GM19328 (cell line): ENCODE results near the gene VSIG1.

Source experiments
- ATAC-seq: cut with Tn5 transposase; IDR thresholded peaks from one replicate; pipeline ENCODE4 v1.9.1; 2021; ENCODE audit warnings: mild to moderate bottlenecking, moderate library complexity; ENCODE audit not compliant: unreplicated experiment

VSIG1 gene

DNA sequence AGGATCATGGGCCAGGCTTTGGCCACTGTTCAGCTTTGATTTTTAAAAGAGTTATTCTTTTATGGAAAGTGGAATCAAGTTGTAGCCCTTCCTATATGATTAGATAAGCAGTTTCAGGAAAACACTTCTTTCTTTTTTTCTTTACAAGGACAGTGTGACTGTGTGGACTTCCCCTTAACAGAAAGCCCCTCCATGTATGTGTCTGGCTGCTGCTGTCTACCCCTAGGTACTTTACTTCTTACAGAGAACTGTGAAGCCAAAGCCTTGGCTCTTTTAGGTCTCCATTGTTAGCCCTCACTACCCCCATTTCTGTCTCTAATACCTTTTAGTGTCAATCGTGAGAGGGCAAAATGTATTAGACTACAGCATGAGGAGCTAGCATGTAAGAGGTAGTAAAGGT, 19.1 kb downstream of the VSIG1 start:
- ATAC-seq, result no peak

GRCh38 chrX:108064613-108065012, 19.7 kb downstream of the VSIG1 start:
- ATAC-seq, result no peak

DNA sequence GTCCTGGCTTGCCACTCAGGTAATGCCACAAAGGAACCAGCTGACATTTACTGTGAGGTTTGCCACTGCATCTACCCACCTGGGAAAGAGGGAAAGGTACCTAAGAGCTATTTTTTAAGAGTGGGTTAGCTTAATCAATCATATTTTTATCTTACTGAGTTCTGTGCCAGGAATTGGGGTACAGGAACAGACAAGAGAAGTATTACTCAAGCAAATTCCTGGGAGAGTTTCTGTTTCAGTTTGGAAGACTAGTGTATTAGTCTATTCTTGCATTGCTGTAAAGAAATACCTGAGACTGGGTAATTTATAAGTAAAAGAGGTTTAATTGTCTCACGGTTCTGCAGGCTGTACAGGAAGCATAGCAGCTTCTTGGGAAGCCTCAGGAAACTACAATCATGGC, 23.3 kb downstream of the VSIG1 start:
- no peak for ATAC-seq

GRCh38 chrX:108070891-108071290, 26.0 kb downstream of the VSIG1 start:
- no peak for ATAC-seq

DNA sequence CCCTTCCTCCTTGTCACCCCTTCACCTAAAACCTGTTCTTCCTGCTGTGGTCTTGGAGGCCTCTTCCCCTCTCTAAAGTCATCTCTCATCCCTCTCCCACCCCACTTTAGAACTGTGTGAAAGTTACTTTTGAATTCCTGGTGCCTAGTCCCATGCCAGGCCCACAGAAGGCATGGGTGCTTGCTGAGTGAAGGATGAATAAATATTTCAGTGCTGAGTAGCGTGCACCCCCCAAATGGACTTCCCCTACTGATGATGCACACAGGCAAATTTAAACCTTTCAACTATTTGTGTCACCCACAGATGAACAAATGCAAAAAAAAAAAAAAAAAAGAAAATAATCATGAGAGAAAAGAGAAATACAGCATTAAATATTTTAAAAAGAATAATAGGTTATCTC, 26.7 kb downstream of the VSIG1 start:
- no peak for ATAC-seq

GRCh38 chrX:108072746-108073145, 27.9 kb downstream of the VSIG1 start:
- ATAC-seq, result no peak

GRCh38 chrX:108081110-108081509, 36.2 kb downstream of the VSIG1 start:
- ATAC-seq, result no peak

GRCh38 chrX:108087792-108088191, 42.9 kb downstream of the VSIG1 start:
- ATAC-seq, result no peak

DNA sequence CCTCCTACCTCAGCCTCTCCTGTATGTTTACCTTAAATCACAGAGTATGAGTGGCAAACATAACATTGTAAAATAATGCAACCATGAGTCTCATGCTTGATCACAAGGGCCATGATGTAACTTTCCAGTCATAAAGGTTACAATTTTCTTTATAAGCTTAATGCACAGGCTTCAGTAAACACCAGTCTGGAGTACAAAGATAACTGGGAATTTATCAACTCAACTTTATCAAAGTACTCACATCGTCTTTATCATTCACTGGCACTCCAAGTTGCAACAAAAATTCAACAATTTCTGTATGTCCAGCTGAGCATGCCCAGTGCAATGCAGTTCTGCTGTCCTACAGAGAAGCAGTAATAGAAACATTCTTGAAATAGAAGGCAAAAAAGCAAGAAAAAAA, 43.6 kb downstream of the VSIG1 start:
- no peak for ATAC-seq

DNA sequence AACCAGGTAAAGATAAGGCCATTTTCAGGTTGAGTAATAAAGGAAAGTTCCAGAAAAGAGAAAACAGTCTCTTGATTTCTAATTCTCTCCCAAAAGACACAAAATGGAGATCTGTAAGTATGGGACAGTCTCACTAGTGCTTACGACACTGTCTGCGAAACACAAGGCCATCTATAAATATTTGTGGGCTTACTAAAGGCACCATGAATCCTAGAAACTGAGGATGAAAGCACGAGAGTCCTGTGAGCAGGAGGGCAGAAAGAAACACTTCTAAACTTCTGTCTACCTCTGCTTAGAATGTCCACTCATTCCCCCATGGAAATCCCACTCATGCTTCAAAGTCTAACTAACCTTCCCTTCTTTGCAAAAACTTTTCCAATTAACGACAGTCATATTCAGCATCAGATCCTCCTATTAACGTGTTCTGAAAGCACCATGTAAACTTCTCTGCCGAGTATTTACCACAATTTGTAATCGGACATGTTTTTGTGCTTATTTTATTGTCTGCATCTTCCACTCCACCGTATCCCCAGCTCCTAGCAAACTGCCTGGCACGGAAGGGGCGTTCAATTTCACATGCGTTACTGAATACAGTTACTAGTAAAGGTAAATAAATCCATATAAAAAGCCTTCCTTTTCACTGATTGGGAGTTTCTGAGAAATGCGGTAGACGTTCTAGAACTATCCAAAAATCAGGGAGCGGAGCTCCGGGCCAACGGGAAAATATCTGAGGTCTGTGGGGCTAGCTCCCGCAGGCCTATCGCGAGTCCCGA, 45.8 kb downstream of the VSIG1 start:
- no peak for ATAC-seq

GRCh38 chrX:108091264-108091877, 46.5 kb downstream of the VSIG1 start, which contains the start of the genes ATG4A and PSMD10:
Gene ATG4A, plus strand, starts transcription at chrX:108091778. Its CDS starts 49 bp downstream, at chrX:108091827.
Gene PSMD10, minus strand, starts transcription at chrX:108091542. Its CDS starts 22 bp downstream, at chrX:108091520.
- ATAC-seq, result peak; percentile 98

- ATAC-seq, result peak; percentile 40
Measured at GRCh38 chrX:108091878-108092291, 47.0 kb downstream of the VSIG1 start.

GRCh38 chrX:108097380-108097779, 52.5 kb downstream of the VSIG1 start:
- no peak for ATAC-seq

GRCh38 chrX:108105473-108105872, 60.6 kb downstream of the VSIG1 start:
- no peak for ATAC-seq

- no peak for ATAC-seq
Measured at GRCh38 chrX:108114541-108114940, 69.7 kb downstream of the VSIG1 start.

DNA sequence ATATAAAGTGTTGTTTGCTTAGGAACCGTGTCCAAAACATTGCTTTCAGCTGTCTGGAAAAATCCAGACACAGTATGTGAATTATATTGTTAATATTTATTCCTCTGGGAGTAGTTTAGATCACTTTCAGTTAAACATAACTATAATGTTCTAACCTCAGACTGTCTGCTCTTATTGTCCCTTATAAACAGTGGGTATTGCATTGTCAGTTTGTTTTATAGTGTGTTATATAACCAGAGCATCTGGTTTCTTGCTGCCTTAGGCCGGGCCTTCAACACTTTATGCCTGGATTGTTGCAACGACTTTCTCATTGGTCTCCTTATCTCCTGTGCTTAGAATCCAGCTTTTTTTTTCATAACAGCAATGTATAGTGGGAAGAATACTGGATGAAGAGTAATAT, 73.1 kb downstream of the VSIG1 start:
- no peak for ATAC-seq

DNA sequence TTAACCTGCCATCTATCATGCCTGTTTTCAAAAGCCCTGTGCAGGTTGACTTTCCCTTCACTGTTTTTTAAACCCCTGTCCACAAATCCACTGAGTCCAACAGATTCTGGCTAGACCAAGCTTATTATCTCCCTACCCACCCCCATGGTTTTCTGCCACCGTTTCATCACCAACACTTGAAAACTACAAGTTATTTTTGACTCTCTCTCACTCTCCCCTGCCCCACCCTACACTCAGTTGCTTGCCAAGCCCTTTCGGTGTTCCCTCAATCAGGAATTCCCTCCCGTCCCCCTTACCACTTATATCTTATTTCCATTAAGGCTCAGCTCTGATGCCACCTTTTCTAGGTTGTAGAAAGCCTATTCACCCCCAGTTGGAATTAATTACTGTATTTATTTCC, 76.4 kb downstream of the VSIG1 start:
- no peak for ATAC-seq

GRCh38 chrX:108122748-108123147, 77.9 kb downstream of the VSIG1 start:
- no peak for ATAC-seq

GRCh38 chrX:108123591-108124366, 78.9 kb downstream of the VSIG1 start:
- ATAC-seq, result no peak

DNA sequence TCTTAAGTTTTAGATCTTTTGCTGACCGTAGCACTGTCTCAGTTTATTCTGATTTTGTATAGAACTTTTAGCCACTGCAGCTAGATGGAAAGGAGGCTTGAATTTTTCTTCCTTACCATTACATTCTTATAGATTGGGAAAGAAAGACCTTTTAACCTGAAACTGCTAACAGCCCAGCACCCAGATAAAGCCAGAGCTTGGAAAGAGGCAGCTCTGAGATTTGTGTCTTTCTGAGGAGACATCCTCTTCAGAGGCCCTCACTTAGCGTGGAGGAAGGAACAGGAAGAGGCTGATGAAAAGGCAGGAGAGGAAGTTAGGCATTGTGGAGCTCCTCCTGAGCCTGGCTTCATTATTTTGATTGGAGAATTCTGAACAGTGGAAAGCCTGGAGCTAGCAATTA, 81.8 kb downstream of the VSIG1 start:
- no peak for ATAC-seq

- ATAC-seq, result no peak
Measured at GRCh38 chrX:108127152-108127551, 82.3 kb downstream of the VSIG1 start.
